NT2/D1 (cell line): ENCODE measurements around the gene KLHL1.

Source experiments
- YY1 ChIP-seq: IDR thresholded peaks from 2 replicates; pipeline ENCODE4 v1.6.1; 2011; ENCODE audit not compliant: insufficient read length, insufficient read depth
- ZNF274 ChIP-seq: IDR thresholded peaks from 2 replicates; pipeline ENCODE4 v1.6.1; 2011; ENCODE audit warnings: mild to moderate bottlenecking, low read depth, low read length

DNA sequence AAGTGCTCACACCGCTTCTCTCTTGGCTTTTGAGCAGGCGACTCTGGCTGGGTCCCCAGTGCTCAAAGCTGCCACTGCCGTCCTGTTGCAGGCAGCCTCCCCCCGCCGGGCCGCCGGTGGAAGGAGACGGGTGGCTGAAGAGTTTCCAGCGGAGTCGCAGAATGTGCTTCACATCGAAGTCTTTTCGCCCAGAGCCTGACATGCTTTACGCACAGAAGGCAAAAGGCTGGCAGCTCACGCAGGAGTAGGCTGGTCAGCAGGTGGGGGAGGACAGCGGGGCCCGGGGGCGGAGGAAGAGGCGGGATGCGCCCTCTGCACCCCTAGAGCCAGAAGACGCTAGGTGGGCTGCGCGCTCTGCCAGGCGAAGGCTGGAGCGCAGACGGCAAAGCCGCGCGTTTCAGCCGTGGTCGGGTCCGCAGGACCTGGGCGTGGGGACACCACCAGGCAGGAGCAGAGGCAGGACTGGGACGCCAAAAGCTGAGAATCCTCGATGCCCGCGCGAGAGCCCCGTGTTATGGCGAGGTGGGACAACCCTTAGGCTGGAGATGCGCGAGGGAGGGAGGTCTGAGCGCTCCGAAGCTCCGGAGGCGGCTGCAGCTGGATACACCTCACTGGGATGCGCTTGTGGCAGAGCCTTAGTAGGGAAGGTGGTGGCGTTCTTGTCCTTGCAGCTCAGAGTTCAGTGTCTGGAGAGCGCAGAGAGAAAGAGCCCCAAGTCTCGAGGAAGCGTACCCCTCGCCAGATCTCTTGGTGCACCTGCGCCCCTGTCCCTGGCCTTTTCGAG is 562 bp downstream of the KLHL1 start, which contains the start of gene ATXN8OS:
- TF ChIP-seq YY1, result no peak
- TF ChIP-seq ZNF274, result no peak
